Mesothelial cell of epicardium (in vitro differentiated cells): ENCODE measurements around the gene NXT1. TPM values are rescaled to one million over a fixed set of nuclear protein-coding genes. Genes with fewer than 3 reads are reported as not detected.

Source experiments
- DNase-seq, 2 experiments: peaks; one replicate each; pipeline ENCODE4 v3.0.0; 2021; ENCODE audit warnings: low spot score in 2 of 2; ENCODE audit not compliant: unreplicated experiment in 2 of 2
- H3K27ac Mint-ChIP-seq: 2 replicates; pipeline ENCODE4 v1.8.0; 2021; ENCODE audit warnings: mixed read lengths
- H3K27me3 Mint-ChIP-seq: 2 replicates; pipeline ENCODE4 v1.8.0; 2021; ENCODE audit warnings: low read depth, mixed read lengths
- H3K36me3 Mint-ChIP-seq: 2 replicates; pipeline ENCODE4 v1.8.0; 2021; ENCODE audit warnings: mixed read lengths
- H3K4me1 Mint-ChIP-seq: 2 replicates; pipeline ENCODE4 v1.8.0; 2021; ENCODE audit warnings: mixed read lengths
- H3K4me3 Mint-ChIP-seq: 2 replicates; pipeline ENCODE4 v1.8.0; 2021; ENCODE audit warnings: mild to moderate bottlenecking, moderate library complexity, mixed read lengths
- H3K9me3 Mint-ChIP-seq: 2 replicates; pipeline ENCODE4 v1.8.0; 2021; ENCODE audit warnings: mixed read lengths
- CTCF ChIP-seq: fragments of 200-600 bp; sonication (generic); IDR thresholded peaks from one replicate; pipeline ENCODE4 v1.5.0; 2021; ENCODE audit warnings: antibody characterized with exemption; ENCODE audit not compliant: unreplicated experiment
- total RNA-seq: library from RNA; stranded (reverse); gene quantifications from 3 replicates; pipeline ENCODE4 v1.2.1, GENCODE V29; 2021

NXT1 gene
- total RNA-seq, 1 donor from 2014 or later, result 24.8 TPM

GRCh38 chr20:23381876-23382275 lies 31.3 kb downstream of the NXT1 start:
- Mint-ChIP-seq H3K9me3 (peaks cover 17% of the 10 kb centered on the region), H3K36me3 (peaks cover 54% of the 10 kb centered on the region), H3K4me1 (no peaks in the 10 kb centered on the region), H3K27ac (no peak overlapping the region), H3K27me3 (no peaks in the 10 kb centered on the region), H3K4me3 (no peak overlapping the region)
- no peak for DNase-seq
- TF ChIP-seq CTCF, result no peak

- H3K27me3 Mint-ChIP-seq, result no peaks in the 10 kb centered on the region
- peaks cover 66% of the 10 kb centered on the region for H3K36me3 Mint-ChIP-seq
- no peak overlapping the region for H3K27ac Mint-ChIP-seq
- no peak for DNase-seq
- H3K9me3 Mint-ChIP-seq, result peaks cover 27% of the 10 kb centered on the region
- TF ChIP-seq CTCF, result no peak
- H3K4me1 Mint-ChIP-seq, result no peaks in the 10 kb centered on the region
- no peak overlapping the region for H3K4me3 Mint-ChIP-seq
Measured at GRCh38 chr20:23386304-23387117, 35.9 kb downstream of the NXT1 start.

GRCh38 chr20:23387118-23387443 lies 36.5 kb downstream of the NXT1 start:
- DNase-seq, result no peak
- Mint-ChIP-seq H3K27me3 (no peaks in the 10 kb centered on the region), H3K36me3 (peaks cover 64% of the 10 kb centered on the region), H3K4me1 (no peaks in the 10 kb centered on the region), H3K9me3 (peaks cover 27% of the 10 kb centered on the region), H3K4me3 (no peak overlapping the region), H3K27ac (no peak overlapping the region)
- TF ChIP-seq CTCF, result no peak

- Mint-ChIP-seq H3K27me3 (no peaks in the 10 kb centered on the region), H3K4me1 (no peaks in the 10 kb centered on the region), H3K36me3 (peaks cover 52% of the 10 kb centered on the region), H3K4me3 (no peak overlapping the region), H3K27ac (no peak overlapping the region), H3K9me3 (peaks cover 13% of the 10 kb centered on the region)
- DNase-seq, result no peak
- TF ChIP-seq CTCF, result no peak
Measured at GRCh38 chr20:23390091-23390774, 39.6 kb downstream of the NXT1 start.

- no peak for DNase-seq
- TF ChIP-seq CTCF, result no peak
- H3K4me1 Mint-ChIP-seq, result no peaks in the 10 kb centered on the region
- H3K27ac Mint-ChIP-seq, result no peak overlapping the region
- peaks cover 39% of the 10 kb centered on the region for H3K36me3 Mint-ChIP-seq
- peaks cover 12% of the 10 kb centered on the region for H3K9me3 Mint-ChIP-seq
- no peak overlapping the region for H3K4me3 Mint-ChIP-seq
- no peaks in the 10 kb centered on the region for H3K27me3 Mint-ChIP-seq
Measured at GRCh38 chr20:23391707-23392310, 41.2 kb downstream of the NXT1 start.
